Stimulated activated naive CD8-positive, alpha-beta T cell treated with anti-CD3 and anti-CD28 coated beads, Interleukin-15, Interleukin-2, amounts not matched to agents 100 U/mL and 50 U/mL, for 24 hours (primary cell): ENCODE data around the gene PCDHB10.
"Not testable (repeated sequence)": the region's sequence is repeated elsewhere in the genome, so short reads cannot be mapped to it uniquely, and the experiment has no call there.

Experiments
- ATAC-seq: fragments of 150-1000 bp; cut with Tn5 transposase; one replicate; pipeline ENCODE4 v1.10.0; 2021
- DNase-seq: peaks from one replicate; pipeline ENCODE4 v3.0.0; 2021

The PCDHB10 gene

GRCh38 chr5:141188682-141189081, 3.5 kb upstream of the PCDHB10 start:
- not testable (repeated sequence) for DNase-seq, ATAC-seq

- ATAC-seq, DNase-seq: not testable (repeated sequence)
Measured at GRCh38 chr5:141189131-141189530, 3.0 kb upstream of the PCDHB10 start.

GRCh38 chr5:141194332-141194731, 2.2 kb downstream of the PCDHB10 start:
- DNase-seq, ATAC-seq: not testable (repeated sequence)

- DNase-seq = no peak
- ATAC-seq = no peak
Measured at GRCh38 chr5:141196363-141196762, 4.2 kb downstream of the PCDHB10 start.

GRCh38 chr5:141199359-141200235, 7.4 kb downstream of the PCDHB10 start, which contains the start of gene PCDHB11:
PCDHB11 (plus strand) TSS chr5:141199627; CDS start chr5:141199775, 148 bp downstream.
- ATAC-seq = no peak

GRCh38 chr5:141201126-141201525, 9.0 kb downstream of the PCDHB10 start:
- not testable (repeated sequence) for DNase-seq, ATAC-seq

More at GRCh38 chr5:141199359-141200235, 7.4 kb downstream of the PCDHB10 start, which contains the start of gene PCDHB11:
- no peak for DNase-seq

GRCh38 chr5:141201646-141202045, 9.5 kb downstream of the PCDHB10 start:
- not testable (repeated sequence) for ATAC-seq, DNase-seq

GRCh38 chr5:141208478-141208877, 16.3 kb downstream of the PCDHB10 start, which contains the start of gene PCDHB12:
PCDHB12 (plus strand) TSS chr5:141208719; CDS start chr5:141208908, 189 bp downstream.
- DNase-seq = no peak
- ATAC-seq = no peak

GRCh38 chr5:141210281-141210680, 18.1 kb downstream of the PCDHB10 start:
- not testable (repeated sequence) for ATAC-seq, DNase-seq

GRCh38 chr5:141210849-141211248, 18.7 kb downstream of the PCDHB10 start:
- not testable (repeated sequence) for DNase-seq, ATAC-seq

- not testable (repeated sequence) for ATAC-seq
- DNase-seq = peak; percentile 14
Measured at GRCh38 chr5:141213656-141214339, 21.6 kb downstream of the PCDHB10 start, which contains the start of gene PCDHB13. PCDHB13 (plus strand) TSS chr5:141213919; CDS start chr5:141214124, 205 bp downstream.

- not testable (repeated sequence) for ATAC-seq, DNase-seq
Measured at GRCh38 chr5:141214583-141214982, 22.4 kb downstream of the PCDHB10 start.

GRCh38 chr5:141215504-141215903, 23.4 kb downstream of the PCDHB10 start:
- not testable (repeated sequence) for DNase-seq, ATAC-seq

- not testable (repeated sequence) for DNase-seq, ATAC-seq
Measured at GRCh38 chr5:141216035-141216434, 23.9 kb downstream of the PCDHB10 start.

GRCh38 chr5:141223112-141223783, 31.1 kb downstream of the PCDHB10 start, which contains the start of gene PCDHB14:
PCDHB14 (plus strand) TSS chr5:141223343; CDS start chr5:141223506, 163 bp downstream.
- ATAC-seq (no peak), DNase-seq (no peak)

- not testable (repeated sequence) for DNase-seq, ATAC-seq
Measured at GRCh38 chr5:141224844-141225243, 32.7 kb downstream of the PCDHB10 start.

GRCh38 chr5:141225421-141225820, 33.3 kb downstream of the PCDHB10 start:
- DNase-seq = not testable (repeated sequence)

GRCh38 chr5:141234109-141234667, 42.0 kb downstream of the PCDHB10 start:
- DNase-seq = no peak
- ATAC-seq = no peak

More at GRCh38 chr5:141225421-141225820, 33.3 kb downstream of the PCDHB10 start:
- ATAC-seq = not testable (repeated sequence)

GRCh38 chr5:141235922-141236321, 43.8 kb downstream of the PCDHB10 start:
- not testable (repeated sequence) for DNase-seq, ATAC-seq

GRCh38 chr5:141236516-141237313, 44.6 kb downstream of the PCDHB10 start:
- DNase-seq (no peak), ATAC-seq (no peak)
